ENCODE data around the gene WNT9A. TPM values are rescaled to one million over a fixed set of nuclear protein-coding genes. Genes with fewer than 3 reads are reported as not detected.
A peak's percentile ranks its signal among the peaks of the same experiment; 100 is the strongest.

The WNT9A gene
- total RNA-seq, 1 donor: 0.36 TPM

DNA sequence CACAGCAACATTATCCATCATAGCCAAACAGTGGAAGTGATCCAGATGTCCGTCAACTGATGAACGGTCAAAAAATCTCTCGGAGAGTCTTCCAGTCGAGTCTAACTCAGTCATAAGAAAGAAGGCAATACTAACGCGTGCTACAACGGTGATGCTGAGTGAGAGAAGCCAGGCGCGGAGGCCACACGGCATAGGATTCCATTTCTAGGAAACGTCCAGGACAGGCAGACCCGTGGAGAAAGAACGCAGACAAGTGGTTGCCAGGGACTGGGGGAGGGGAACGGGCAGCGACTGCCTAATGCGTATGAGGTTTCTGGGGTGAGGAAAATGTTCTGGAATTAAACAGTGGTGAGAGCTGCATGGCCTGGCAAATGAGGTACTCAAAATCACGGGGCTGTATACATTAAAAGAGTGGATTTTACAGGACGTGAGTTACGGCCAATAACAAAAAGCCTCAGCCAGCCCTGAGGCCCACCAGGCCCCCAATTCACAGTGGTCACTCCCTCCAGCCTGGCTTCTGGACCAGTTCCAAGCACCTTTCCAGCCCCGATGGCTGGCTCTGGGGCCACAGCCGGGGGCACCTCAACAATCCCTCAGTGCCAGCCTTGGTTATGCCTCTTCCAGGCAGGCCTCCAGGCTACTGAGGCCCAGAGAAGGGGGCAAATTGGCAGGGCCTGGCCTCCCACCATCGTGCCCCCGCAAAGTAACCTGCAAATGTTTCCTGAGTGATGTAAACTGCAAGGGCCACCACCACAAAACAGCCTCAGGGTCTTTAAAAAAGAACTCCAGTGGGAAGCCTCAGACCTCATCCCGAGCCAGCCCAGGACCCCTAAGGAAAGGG is 3.4 kb downstream of the WNT9A start:
- no peaks in the 10 kb centered on the region for H3K36me3 ChIP-seq (ENCODE audit: insufficient read depth, low read length)
- H3K4me1 ChIP-seq (ENCODE audit: insufficient read depth, low read length): peaks cover 7% of the 10 kb centered on the region
- TF ChIP-seq, protein P1, sequence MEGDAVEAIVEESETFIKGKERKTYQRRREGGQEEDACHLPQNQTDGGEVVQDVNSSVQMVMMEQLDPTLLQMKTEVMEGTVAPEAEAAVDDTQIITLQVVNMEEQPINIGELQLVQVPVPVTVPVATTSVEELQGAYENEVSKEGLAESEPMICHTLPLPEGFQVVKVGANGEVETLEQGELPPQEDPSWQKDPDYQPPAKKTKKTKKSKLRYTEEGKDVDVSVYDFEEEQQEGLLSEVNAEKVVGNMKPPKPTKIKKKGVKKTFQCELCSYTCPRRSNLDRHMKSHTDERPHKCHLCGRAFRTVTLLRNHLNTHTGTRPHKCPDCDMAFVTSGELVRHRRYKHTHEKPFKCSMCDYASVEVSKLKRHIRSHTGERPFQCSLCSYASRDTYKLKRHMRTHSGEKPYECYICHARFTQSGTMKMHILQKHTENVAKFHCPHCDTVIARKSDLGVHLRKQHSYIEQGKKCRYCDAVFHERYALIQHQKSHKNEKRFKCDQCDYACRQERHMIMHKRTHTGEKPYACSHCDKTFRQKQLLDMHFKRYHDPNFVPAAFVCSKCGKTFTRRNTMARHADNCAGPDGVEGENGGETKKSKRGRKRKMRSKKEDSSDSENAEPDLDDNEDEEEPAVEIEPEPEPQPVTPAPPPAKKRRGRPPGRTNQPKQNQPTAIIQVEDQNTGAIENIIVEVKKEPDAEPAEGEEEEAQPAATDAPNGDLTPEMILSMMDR (IDR thresholded peaks at IDR 0.05; ENCODE audit: extremely low read depth, low read depth, low read length): no peak
- H3K9me3 ChIP-seq (ENCODE audit: low read depth, low read length): no peaks in the 10 kb centered on the region
- peak; percentile 49 for DNase-seq (ENCODE audit: insufficient read length, low spot score, missing footprints)
- H3K27ac ChIP-seq (ENCODE audit: low read depth, low read length): no peak overlapping the region
- no peaks in the 10 kb centered on the region for H4K20me1 ChIP-seq (ENCODE audit: insufficient read depth, low read length)
- H2AFZ ChIP-seq (ENCODE audit: low read length): no peak overlapping the region
- no peak overlapping the region for H3K4me3 ChIP-seq (ENCODE audit: insufficient read depth, low read length)
- no peaks in the 10 kb centered on the region for H3K79me2 ChIP-seq (ENCODE audit: insufficient read depth, low read length)
- H3K27me3 ChIP-seq (ENCODE audit: insufficient read depth, low read length): peaks cover 19% of the 10 kb centered on the region
- no peak overlapping the region for H3K4me2 ChIP-seq (ENCODE audit: insufficient read depth, low read length)

DNA sequence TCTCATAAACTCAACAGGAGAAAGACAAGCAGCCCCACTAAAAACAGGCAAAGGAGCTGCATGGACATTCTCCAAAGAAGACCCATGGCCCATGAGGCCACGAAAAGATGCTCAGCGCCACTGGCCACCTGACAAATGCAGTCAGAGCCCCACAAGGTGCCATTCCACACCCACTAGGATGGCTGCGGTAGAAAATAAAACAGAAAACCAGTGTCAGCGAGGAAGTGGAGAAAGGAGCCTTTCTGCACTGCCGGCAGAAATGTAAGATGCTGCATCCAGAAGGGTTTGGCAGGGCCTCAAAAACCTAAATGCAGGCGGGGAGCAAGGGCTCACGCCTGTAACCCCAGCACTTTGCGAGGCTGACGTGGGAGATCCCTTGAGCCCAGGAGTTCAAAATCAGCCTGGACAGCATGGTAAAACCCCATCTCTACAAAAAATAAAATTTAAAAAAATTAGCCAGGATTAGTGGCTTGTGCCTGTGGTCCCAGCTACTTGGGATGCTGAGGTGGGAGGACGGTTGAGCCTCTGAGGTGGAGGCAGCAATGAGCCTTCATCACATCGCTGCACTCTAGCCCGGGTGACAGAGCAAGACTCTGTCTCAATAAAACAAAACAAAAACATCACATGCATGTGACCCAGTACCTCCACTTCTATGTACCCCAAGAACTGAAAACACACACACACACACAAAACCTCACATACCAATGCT is 4.2 kb downstream of the WNT9A start:
- Histone ChIP-seq H3K4me3 (ENCODE audit: insufficient read depth, low read length) (no peak overlapping the region), H4K20me1 (ENCODE audit: insufficient read depth, low read length) (no peaks in the 10 kb centered on the region), H3K27ac (ENCODE audit: low read depth, low read length) (no peak overlapping the region), H3K4me2 (ENCODE audit: insufficient read depth, low read length) (no peak overlapping the region), H3K27me3 (ENCODE audit: insufficient read depth, low read length) (peaks cover 11% of the 10 kb centered on the region), H2AFZ (ENCODE audit: low read length) (no peak overlapping the region), H3K9me3 (ENCODE audit: low read depth, low read length) (no peaks in the 10 kb centered on the region), H3K79me2 (ENCODE audit: insufficient read depth, low read length) (no peaks in the 10 kb centered on the region), H3K36me3 (ENCODE audit: insufficient read depth, low read length) (no peaks in the 10 kb centered on the region), H3K4me1 (ENCODE audit: insufficient read depth, low read length) (peaks cover 7% of the 10 kb centered on the region)
- TF ChIP-seq, protein P1 (IDR thresholded peaks at IDR 0.05; ENCODE audit: extremely low read depth, low read depth, low read length): no peak
- DNase-seq (ENCODE audit: insufficient read length, low spot score, missing footprints): peak; percentile 82

DNA sequence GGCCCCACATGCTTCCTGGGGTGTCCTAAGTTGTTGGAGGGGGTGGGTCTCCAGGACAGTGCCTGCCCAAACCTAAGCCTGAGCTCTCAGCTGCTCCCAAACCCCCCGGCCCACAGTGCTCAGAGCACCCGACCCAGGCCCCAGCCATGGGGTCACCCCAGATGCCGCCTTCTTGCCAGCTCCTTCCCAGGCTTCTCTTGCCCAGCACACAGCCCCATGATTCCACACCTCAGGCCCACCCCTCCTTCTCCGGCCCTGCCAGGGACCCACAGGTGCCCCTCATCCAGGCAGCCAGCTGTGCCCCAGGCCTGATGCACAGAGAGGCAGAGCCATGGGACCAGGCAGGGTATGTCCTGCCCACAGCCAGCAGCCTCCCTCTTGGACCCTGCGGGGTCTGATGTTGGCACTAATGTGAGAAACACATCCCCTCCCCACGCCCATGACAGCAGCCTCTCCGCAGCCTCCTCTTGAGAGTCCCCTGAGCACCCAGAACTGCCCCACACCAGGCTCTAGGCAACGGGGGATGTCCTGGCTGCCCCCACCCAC is 4.9 kb downstream of the WNT9A start:
- no peak overlapping the region for H3K4me3 ChIP-seq (ENCODE audit: insufficient read depth, low read length)
- H3K79me2 ChIP-seq (ENCODE audit: insufficient read depth, low read length): no peaks in the 10 kb centered on the region
- H3K36me3 ChIP-seq (ENCODE audit: insufficient read depth, low read length): no peaks in the 10 kb centered on the region
- peaks cover 7% of the 10 kb centered on the region for H3K4me1 ChIP-seq (ENCODE audit: insufficient read depth, low read length)
- TF ChIP-seq, protein P1 (IDR thresholded peaks at IDR 0.05; ENCODE audit: extremely low read depth, low read depth, low read length): no peak
- no peak overlapping the region for H3K27ac ChIP-seq (ENCODE audit: low read depth, low read length)
- H2AFZ ChIP-seq (ENCODE audit: low read length): no peak overlapping the region
- peak; percentile 62 for DNase-seq (ENCODE audit: insufficient read length, low spot score, missing footprints)
- H4K20me1 ChIP-seq (ENCODE audit: insufficient read depth, low read length): no peaks in the 10 kb centered on the region
- H3K4me2 ChIP-seq (ENCODE audit: insufficient read depth, low read length): no peak overlapping the region
- H3K27me3 ChIP-seq (ENCODE audit: insufficient read depth, low read length): peaks cover 8% of the 10 kb centered on the region
- no peaks in the 10 kb centered on the region for H3K9me3 ChIP-seq (ENCODE audit: low read depth, low read length)
